Measurements from ENCODE around the gene CYP2C8.
"Not testable (repeated sequence)": the region's sequence is repeated elsewhere in the genome, so short reads cannot be mapped to it uniquely, and the experiment has no call there.

The CYP2C8 gene

GRCh38 chr10:95069286-95069685 is at the start of gene CYP2C8:
CYP2C8 (minus strand) TSS chr10:95069497; CDS start chr10:95069402, 95 bp downstream.
- DNase-seq (ENCODE audit: low spot score) = no peak

- DNase-seq (ENCODE audit: low spot score) = no peak
These were observed 47.6 kb upstream of the CYP2C8 start for GRCh38 chr10:95116869-95117269.

DNA sequence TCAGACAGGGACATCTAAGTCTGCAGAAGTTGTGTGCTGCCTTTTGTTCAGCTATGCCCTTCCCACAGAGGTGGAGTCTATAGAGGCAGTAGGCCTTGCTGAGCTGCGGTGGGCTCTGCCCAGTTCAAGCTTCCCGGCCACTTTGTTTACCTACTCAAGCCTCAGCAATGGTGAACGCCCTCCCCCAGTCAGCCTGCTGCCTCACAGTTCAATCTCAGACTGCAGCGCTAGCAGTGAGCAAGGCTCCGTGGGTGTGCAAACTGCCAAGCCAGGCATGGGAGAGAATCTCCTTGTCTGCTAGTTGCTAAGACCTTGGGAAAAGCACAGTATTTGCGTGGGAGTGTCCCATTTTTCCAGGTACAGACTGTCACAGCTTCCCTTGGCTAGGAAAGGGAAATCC is 41.5 kb upstream of the CYP2C8 start:
- not testable (repeated sequence) for DNase-seq (ENCODE audit: low spot score)

- no peak for DNase-seq (ENCODE audit: low spot score)
These were observed 28.5 kb upstream of the CYP2C8 start for GRCh38 chr10:95097805-95098204.

DNA sequence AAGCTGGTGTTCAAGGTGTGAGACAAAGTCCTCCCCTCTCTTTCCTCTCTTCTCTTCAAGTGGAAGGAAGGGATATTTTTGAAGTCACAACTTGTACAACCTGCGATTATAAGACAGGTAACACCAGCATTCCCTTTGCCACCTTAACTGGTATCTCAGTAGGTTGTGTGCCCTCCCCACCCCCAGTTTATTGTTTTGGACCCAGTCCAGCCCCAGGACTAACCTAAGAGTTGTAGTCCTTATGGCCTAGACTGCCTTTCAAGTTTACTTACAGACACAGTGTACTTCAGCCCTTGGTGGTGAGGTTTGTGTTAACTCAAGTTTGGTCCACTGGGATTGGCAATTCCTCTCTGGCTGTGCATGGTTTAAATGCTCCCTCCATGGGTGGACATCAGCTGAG is 26.8 kb upstream of the CYP2C8 start:
- no peak for DNase-seq (ENCODE audit: low spot score)

DNA sequence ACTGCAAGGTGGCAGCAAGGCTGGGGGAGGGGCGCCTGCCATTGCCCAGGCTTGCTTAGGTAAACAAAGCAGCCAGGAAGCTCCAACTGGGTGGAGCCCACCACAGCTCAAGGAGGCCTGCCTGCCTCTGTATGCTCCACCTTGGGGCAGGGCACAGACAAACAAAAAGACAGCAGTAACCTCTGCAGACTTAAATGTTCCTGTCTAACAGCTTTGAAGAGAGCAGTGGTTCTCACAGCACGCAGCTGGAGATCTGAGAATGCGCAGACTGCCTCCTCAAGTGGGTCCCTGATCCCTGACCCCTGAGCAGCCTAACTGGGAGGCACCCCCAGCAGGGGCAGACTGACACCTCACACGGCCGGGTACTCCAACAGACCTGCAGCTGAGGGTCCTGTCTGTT is 10.3 kb upstream of the CYP2C8 start:
- not testable (repeated sequence) for DNase-seq (ENCODE audit: low spot score)

- DNase-seq (ENCODE audit: low spot score) = no peak
These were observed 8.3 kb upstream of the CYP2C8 start for GRCh38 chr10:95077556-95077955.

DNA sequence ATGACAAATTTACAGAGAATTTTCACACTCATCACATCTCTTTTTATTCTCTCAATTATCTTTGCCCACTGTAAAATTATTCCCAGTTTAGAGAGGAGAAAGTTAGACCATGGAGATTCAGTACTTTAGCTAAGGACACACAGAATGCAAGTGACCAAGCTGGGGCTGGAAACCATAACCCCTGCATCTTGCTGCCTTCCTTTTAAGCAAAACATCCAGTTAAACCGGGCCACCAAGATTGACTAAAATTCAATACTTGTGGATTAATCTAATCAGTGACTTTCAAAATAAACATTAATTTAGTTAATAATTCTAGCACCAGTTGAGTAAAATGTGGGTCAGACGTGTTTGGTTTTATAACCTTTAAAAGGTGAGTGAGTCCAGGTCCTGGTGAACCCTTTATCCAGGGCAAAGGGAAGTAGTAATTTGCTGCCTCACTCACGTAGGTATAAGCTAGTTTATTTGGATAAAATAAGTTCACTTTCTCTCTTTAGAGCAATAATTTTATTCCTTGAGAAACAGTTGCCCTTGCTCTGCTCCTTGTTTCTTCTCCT is 1.9 kb upstream of the CYP2C8 start:
- DNase-seq (ENCODE audit: low spot score) = no peak

GRCh38 chr10:95064125-95064524 is 5.2 kb downstream of the CYP2C8 start:
- DNase-seq (ENCODE audit: low spot score) = not testable (repeated sequence)

DNA sequence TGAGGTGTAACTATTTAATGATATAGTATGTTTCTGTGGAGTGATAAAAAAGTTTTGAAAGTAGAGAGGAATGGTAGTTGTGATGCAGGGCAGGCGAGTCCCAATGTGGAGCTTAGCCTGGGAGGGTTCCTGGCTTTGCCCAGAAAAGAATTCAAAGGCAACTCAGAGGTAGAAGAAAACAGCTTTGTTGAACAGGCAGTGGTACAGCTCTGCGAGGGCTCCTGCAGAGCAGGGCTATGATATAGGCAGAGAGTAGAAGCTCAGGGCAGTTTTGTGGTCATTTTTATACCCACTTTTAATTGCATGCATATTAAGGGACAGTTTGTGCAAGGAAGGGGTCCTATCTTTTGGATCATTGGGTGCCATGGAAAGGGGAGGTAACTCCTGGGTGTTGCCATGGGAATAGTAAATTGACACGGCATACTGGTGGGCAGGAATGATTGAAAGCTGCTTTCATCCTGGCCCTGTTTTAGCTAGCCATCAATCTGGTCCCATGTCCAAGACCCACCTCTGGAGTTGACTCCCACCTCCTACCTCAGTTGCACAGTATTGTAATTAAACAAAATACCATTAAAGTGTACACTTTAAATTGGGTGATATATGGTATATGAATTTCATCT is 12.4 kb downstream of the CYP2C8 start:
- DNase-seq (ENCODE audit: low spot score) = no peak

GRCh38 chr10:95049919-95050318 is 19.4 kb downstream of the CYP2C8 start:
- DNase-seq (ENCODE audit: low spot score) = no peak

DNA sequence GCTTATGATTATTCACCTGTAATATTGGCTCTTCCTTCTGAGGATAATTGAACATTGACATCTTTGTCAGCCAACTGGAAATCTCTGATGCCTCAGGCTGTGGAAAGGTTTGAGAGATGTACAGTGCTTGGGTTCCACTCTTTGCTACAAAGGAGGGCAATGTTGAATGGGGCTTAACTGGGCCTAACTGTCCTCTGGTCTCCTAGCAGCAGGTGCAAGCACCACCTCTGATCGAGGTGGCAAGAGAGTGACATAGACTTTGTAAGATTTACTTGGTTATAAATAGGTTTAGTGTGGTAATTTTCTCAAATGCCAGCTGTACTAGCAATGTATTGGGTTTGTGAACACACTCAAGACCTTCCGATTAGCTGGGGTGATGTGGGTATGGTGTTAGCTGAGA is 21.1 kb downstream of the CYP2C8 start:
- no peak for DNase-seq (ENCODE audit: low spot score)

GRCh38 chr10:95039281-95039680 is 30.0 kb downstream of the CYP2C8 start:
- no peak for DNase-seq (ENCODE audit: low spot score)

GRCh38 chr10:95035332-95036295 is 33.7 kb downstream of the CYP2C8 start:
- DNase-seq (ENCODE audit: low spot score) = no peak

DNA sequence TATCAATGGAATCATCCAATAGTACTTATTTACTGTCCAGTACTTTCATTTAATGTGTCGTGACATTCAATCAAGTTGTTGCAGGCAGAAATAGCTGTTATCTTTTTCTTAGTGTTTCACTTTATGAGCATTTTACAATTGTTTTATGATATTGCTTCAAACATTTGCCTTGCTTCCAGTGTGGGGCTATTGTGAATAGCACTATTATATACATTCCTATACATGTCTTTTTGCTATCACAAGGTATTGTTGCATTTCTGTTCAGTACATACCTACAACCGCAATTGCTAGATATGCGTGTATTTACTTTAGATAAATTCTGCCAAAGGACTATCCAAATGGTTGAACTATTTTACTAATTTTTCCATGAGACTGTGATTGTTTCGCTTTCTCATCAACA is 34.9 kb downstream of the CYP2C8 start:
- DNase-seq (ENCODE audit: low spot score) = no peak

- DNase-seq (ENCODE audit: low spot score) = no peak
These were observed 37.6 kb downstream of the CYP2C8 start for GRCh38 chr10:95031656-95032055.

DNA sequence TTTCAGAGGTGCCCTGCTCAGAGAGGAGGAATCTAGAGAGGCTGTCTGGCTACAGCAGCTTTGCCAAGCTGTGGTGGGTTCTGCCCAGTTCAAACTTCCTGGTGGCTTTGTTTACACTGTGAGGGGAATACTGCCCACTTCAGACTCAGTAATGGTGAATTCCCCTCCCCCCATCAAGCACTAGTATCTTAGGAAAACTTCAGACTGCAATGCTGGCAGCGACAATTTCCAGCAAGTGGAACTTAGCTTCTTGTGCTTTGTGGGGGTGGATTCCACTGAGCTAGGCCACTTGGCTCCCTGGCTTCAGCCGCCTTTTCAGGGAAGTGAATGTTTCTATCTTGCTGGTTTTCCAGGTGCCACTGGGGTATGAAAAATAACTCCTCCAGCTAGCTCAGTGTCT is 42.8 kb downstream of the CYP2C8 start:
- DNase-seq (ENCODE audit: low spot score) = no peak

- no peak for DNase-seq (ENCODE audit: low spot score)
These were observed 71.5 kb downstream of the CYP2C8 start for GRCh38 chr10:94997741-94998174.

GRCh38 chr10:94992811-94993210 is 76.5 kb downstream of the CYP2C8 start:
- DNase-seq (ENCODE audit: low spot score) = no peak

DNA sequence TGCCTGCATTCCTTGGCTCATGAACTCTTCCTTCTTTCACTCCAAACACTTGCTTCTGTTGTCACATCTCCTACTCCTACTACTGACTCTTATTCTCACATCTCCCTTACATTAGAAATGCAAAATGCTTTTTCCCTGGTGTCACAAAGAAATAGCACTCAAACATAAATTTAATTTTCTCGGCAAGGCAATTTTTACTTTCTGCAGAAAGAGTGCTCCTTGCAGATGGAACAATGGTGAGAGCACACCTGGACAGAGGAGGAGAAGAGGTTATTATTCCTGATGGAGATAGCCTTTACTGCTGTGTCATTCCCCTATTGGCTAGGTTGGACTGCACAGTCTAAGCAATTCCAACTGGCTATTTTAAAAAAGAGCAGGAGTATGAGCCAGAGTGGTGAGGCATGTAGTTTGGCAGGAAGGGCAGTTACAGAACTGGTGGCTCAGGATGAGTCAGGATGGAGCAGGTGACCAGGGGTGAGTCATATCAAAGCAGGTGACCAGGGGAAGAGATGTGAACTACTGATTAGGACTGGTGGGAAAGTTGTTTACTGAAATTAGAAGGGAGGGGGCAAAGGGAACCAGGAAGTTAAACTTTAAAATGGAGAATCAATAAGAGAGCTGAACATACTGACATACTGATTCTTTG is 77.9 kb downstream of the CYP2C8 start:
- no peak for DNase-seq (ENCODE audit: low spot score)

DNA sequence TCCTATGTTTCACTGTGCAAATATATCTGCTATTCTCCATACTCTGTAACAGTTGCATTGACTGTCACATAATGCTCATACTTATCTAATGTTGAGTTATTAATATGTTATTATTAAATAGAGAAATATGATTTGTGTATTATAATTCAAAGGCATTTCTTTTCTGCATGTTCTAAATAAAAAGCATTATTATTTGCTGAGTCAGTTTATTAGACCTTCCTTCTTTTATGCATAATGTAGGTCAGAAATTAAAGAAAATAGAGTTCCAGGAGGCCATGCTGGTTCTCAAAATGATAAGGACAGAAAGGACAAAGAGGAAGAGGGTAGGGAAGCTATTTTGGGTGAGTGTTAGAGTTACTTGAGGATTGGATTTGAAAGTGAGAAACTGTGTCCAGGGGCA is 80.1 kb downstream of the CYP2C8 start:
- no peak for DNase-seq (ENCODE audit: low spot score)
